Stimulated activated CD4-positive, alpha-beta T cell treated with anti-CD3 and anti-CD28 coated beads, Interleukin-15, amount 100 ng/mL, for 48 hours (primary cell): Measurements from ENCODE around the gene TMEM80.
A peak's percentile ranks its signal among the peaks of the same experiment; 100 is the strongest.

ENCODE experiments used
- DNase-seq, 2 donors: peaks; one replicate each; pipeline ENCODE4 v3.0.0-alpha.2; 2020; ENCODE audit warnings: low read depth in 2 of 2

Gene TMEM80

DNA sequence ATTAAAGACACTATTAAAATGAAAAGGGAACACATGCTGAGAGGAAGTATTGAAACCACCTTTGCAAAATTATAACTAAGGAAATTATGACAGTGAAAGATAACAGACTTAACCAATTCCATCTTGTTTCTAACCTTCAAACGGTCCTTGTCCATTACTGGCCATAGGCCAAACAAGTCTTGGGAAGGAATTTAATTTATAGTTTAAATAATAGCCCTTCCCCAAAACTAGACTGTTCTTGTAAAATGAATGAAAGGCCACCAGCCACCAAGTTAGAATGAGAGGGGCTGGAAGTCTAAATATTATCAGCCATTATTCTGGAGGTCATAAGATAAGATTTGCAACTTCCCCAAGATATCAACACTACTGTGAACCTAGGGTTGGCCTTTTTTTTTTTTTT, 49.8 kb downstream of the TMEM80 start:
- no peak for DNase-seq

DNA sequence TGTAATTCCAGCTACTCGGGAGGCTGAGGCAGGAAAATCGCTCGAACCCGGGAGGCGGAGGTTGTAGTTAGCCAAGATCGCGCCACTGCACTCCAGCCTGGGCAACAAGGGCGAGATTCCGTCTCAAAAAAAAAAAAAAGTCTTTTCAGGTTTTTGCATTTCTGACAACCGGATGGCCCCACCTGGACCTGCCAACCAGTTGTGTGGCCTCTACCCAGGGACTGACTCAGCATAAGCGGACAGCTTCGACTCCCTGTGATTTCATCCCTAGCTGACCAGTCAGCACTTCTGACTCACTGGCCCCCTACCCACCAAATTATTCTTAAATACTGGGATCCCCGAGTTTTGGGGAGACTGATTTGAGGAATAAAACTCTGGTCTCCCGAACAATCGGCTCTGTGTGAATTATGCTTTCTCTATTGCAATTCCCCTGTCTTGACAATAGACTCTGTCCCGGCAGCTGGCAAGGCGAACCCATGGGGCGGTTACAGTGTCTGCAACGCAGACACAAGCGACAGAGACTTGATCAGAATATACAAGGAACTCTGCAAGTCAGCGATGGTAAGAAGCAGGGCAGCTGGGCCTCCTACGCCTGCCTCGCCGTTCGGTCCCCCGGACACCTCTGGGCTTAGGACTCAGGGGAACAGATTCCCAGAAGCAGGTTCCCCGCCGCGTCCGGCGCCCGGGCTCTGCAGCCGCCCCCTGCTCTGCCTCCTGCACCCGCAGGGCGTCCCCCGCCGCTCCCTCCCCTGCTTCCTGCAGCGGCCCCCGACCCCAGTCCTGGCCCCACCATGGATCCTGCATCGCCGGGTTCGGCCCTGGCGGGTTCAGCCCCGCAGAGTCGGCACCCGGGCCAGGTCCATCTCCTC, 50.9 kb downstream of the TMEM80 start:
- DNase-seq: no peak

DNA sequence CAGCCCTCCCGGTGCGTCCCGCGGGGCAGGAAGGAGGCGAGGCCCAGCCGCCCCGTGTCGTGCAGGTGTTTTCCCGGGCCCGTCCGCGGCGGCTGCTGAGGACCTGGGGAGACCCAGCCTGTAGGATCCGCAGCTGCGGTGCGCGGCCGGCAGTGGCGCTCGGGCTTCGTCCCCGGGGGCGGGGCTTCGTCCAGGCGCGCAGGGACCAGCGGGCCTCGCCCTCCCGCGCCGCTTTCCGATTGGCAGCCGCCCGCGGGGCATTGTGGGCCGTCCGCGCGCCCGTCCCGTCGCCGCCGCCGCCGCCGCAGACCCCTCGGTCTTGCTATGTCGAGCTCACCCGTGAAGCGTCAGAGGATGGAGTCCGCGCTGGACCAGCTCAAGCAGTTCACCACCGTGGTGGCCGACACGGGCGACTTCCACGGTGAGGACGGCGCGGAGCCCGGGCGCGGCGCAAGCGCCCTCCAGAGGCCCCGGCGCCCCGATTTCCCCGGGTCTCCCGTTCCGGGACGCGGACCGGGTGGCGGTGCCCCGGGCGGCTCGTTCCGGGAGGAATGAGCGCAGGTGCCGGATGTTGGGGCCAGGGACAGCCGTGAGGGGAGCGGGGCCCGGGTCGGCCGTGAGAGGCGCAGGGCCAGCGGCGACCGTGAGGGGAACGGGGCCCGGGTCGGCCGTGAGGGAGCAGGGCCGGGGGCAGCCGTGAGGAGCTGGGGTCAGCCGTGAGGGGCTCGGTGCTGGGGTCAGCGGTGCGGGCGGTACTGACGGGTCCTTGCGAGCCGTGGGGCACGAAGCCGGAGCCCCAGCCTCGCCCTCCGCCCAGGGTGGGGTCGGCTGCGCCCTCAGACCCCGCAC, 51.8 kb downstream of the TMEM80 start, which contains the start of gene TALDO1:
TALDO1 (plus strand) TSS at position 307 of the 849 bp plus-strand sequence; CDS start at position 325, 18 bp downstream.
- peak; percentile 72 to 86 for DNase-seq

DNA sequence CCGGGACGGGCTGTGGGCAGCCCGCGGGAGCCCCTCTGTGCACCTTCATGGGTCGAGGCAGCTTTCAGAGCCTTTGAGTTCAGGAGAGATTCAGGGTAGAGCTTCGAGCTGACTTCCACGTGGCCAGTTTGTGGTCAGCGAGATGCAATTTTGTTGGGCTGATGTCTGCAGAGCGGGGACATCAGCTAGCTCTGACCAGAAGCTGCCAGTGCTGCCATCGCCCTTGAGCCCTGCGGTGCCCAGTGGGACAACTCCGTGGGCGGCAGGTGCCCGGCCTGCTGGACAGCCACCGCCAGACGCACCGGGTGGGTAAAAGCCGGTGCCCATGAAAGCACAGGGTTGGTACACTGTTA, 52.4 kb downstream of the TMEM80 start:
- no peak for DNase-seq

DNA sequence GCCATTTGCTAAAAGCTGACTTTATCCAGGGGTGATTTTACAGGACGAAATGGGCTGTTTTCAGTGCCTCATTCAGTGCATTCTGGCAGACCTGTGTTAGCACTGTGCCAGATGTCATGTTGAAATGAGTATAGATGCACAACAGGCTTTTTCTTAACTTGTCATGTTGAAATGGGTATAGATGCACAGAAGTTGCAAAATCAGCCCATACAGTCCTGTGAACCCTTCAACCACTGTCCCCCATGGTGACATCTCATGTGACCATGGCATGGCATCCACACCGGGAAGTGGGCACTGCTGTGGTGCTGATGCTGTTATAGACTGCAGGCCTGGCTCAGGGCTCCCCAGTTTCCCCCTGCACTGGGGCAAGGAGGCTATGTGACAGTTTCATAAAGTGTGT, 54.1 kb downstream of the TMEM80 start:
- DNase-seq: no peak
